GM18499 (cell line): ENCODE data around the gene MS4A1.
"Not testable (repeated sequence)": the region's sequence is repeated elsewhere in the genome, so short reads cannot be mapped to it uniquely, and the experiment has no call there.

ENCODE experiments used
- ATAC-seq: cut with Tn5 transposase; IDR thresholded peaks from one replicate; pipeline ENCODE4 v1.9.1; 2021; ENCODE audit warnings: moderate number of reproducible peaks; ENCODE audit not compliant: insufficient read depth, unreplicated experiment

The MS4A1 gene

GRCh38 chr11:60455531-60456042 lies at the start of gene MS4A1:
MS4A1 (plus strand) TSS chr11:60455847; CDS start chr11:60462375, 6,528 bp downstream.
- ATAC-seq: peak; percentile 83

- no peak for ATAC-seq
Measured at GRCh38 chr11:60420015-60420414, 35.6 kb upstream of the MS4A1 start.

GRCh38 chr11:60422609-60423008 lies 33.0 kb upstream of the MS4A1 start:
- no peak for ATAC-seq

- no peak for ATAC-seq
Measured at GRCh38 chr11:60428517-60428916, 27.1 kb upstream of the MS4A1 start.

GRCh38 chr11:60429272-60429671 lies 26.4 kb upstream of the MS4A1 start, which contains the start of gene MS4A5:
MS4A5 (plus strand) TSS chr11:60429572; CDS start chr11:60429675, 103 bp downstream.
- ATAC-seq: no peak

GRCh38 chr11:60431251-60431650 lies 24.4 kb upstream of the MS4A1 start:
- no peak for ATAC-seq

- no peak for ATAC-seq
Measured at GRCh38 chr11:60433401-60433800, 22.2 kb upstream of the MS4A1 start.

- no peak for ATAC-seq
Measured at GRCh38 chr11:60447070-60447469, 8.6 kb upstream of the MS4A1 start.

GRCh38 chr11:60447846-60448245 lies 7.8 kb upstream of the MS4A1 start:
- no peak for ATAC-seq

GRCh38 chr11:60451185-60451584 lies 4.5 kb upstream of the MS4A1 start:
- ATAC-seq: not testable (repeated sequence)

- no peak for ATAC-seq
Measured at GRCh38 chr11:60454212-60454611, 1.4 kb upstream of the MS4A1 start.

GRCh38 chr11:60457576-60457975 lies 1.9 kb downstream of the MS4A1 start:
- ATAC-seq: no peak

GRCh38 chr11:60459345-60459744 lies 3.7 kb downstream of the MS4A1 start:
- ATAC-seq: no peak

- no peak for ATAC-seq
Measured at GRCh38 chr11:60468829-60469228, 13.2 kb downstream of the MS4A1 start.

- ATAC-seq: no peak
Measured at GRCh38 chr11:60469723-60470122, 14.1 kb downstream of the MS4A1 start.

- no peak for ATAC-seq
Measured at GRCh38 chr11:60477035-60477445, 21.4 kb downstream of the MS4A1 start.

GRCh38 chr11:60482361-60482760 lies 26.7 kb downstream of the MS4A1 start:
- ATAC-seq: no peak

- ATAC-seq: peak; percentile 84
Measured at GRCh38 chr11:60485987-60486386, 30.3 kb downstream of the MS4A1 start.

- ATAC-seq: no peak
Measured at GRCh38 chr11:60492488-60493009, 36.9 kb downstream of the MS4A1 start, which contains the start of gene MS4A12. MS4A12 (plus strand) TSS chr11:60492778; CDS start chr11:60497319, 4,541 bp downstream.

GRCh38 chr11:60493454-60493853 lies 37.8 kb downstream of the MS4A1 start:
- no peak for ATAC-seq

GRCh38 chr11:60498399-60498798 lies 42.8 kb downstream of the MS4A1 start:
- no peak for ATAC-seq

- no peak for ATAC-seq
Measured at GRCh38 chr11:60498853-60499252, 43.2 kb downstream of the MS4A1 start.
